GM12878 (cell line): ENCODE data around the gene GASK1B.

Experiments
- BCL3 ChIP-seq: IDR thresholded peaks from 2 replicates; pipeline ENCODE4 v1.6.1; 2011; ENCODE audit warnings: borderline replicate concordance, low read depth, mild to moderate bottlenecking, moderate library complexity, low read length; ENCODE audit not compliant: insufficient read depth, poor library complexity, severe bottlenecking
- CBX5 ChIP-seq: sonication (generic); IDR thresholded peaks from 2 replicates; pipeline ENCODE4 v1.6.1; 2016; ENCODE audit warnings: low read depth, moderate library complexity, mild to moderate bottlenecking, inconsistent platforms
- CHD1 ChIP-seq: IDR thresholded peaks from 2 replicates; pipeline ENCODE4 v1.6.1; 2012; ENCODE audit warnings: low read depth, low read length, improper control_type of control experiment
- CHD4 ChIP-seq: fragments of 200-600 bp; sonication (generic); IDR thresholded peaks from 2 replicates; pipeline ENCODE4 v1.6.1; 2016; ENCODE audit warnings: mild to moderate bottlenecking
- CTCF ChIP-seq, 3 experiments: IDR thresholded peaks in 2 of 3; conservative IDR thresholded peaks in 1 of 3; 2 replicates each; pipeline ENCODE4 v1.5.1; 2011; ENCODE audit warnings: low read depth in 3 of 3, low read length in 3 of 3, mild to moderate bottlenecking in 3 of 3, control low read depth in 2 of 3, moderate library complexity in 2 of 3, inconsistent platforms in 1 of 3, mixed read lengths in 1 of 3; ENCODE audit not compliant: control insufficient read depth in 2 of 3, insufficient read depth in 1 of 3; ENCODE audit errors: extremely low read depth in 1 of 3
- FOXM1 ChIP-seq: IDR thresholded peaks from 2 replicates; pipeline ENCODE4 v1.6.1; 2012; ENCODE audit warnings: low read depth, mild to moderate bottlenecking, inconsistent platforms, low read length, moderate library complexity
- HDAC2 ChIP-seq: fragments of 200-600 bp; sonication (generic); IDR thresholded peaks from 2 replicates; pipeline ENCODE4 v1.6.1; 2017
- NFIC ChIP-seq: IDR thresholded peaks from 2 replicates; pipeline ENCODE4 v1.6.1; 2012; ENCODE audit warnings: low read depth, mild to moderate bottlenecking, inconsistent platforms, low read length, moderate library complexity
- NRF1 ChIP-seq: conservative IDR thresholded peaks from 2 replicates; pipeline ENCODE4 v1.6.1; 2011; ENCODE audit warnings: mild to moderate bottlenecking, low read depth, low read length, improper control_type of control experiment
- POLR2AphosphoS5 ChIP-seq: IDR thresholded peaks from 2 replicates; pipeline ENCODE4 v1.6.1; 2011; ENCODE audit warnings: mild to moderate bottlenecking, low read length, inconsistent platforms
- ZNF622 ChIP-seq: fragments of 450-650 bp; IDR thresholded peaks from 2 replicates; pipeline ENCODE4 v1.6.1; 2017; ENCODE audit warnings: mild to moderate bottlenecking, inconsistent platforms

GRCh38 chr4:158203436-158203835 is 30.6 kb upstream of the GASK1B start:
- TF ChIP-seq CHD4, result no peak
- no peak for TF ChIP-seq CTCF (IDR thresholded peaks at IDR 0.05 in 2 of 3, conservative IDR thresholded peaks at IDR 0.05 in 1 of 3; ENCODE audit: control insufficient read depth in 2 of 3, extremely low read depth in 1 of 3, insufficient read depth in 1 of 3, low read depth in 3 of 3, low read length in 3 of 3)
- TF ChIP-seq POLR2AphosphoS5, result no peak
- no peak for TF ChIP-seq NFIC
- TF ChIP-seq ZNF622, result no peak
- no peak for TF ChIP-seq HDAC2
- TF ChIP-seq BCL3, result no peak
- no peak for TF ChIP-seq FOXM1
- no peak for TF ChIP-seq CHD1
- no peak for TF ChIP-seq CBX5
- TF ChIP-seq NRF1, result no peak
